GM18870 (cell line): ENCODE results near the gene RBM26.
A peak's percentile ranks its signal among the peaks of the same experiment; 100 is the strongest.

ENCODE experiments used
- ATAC-seq: cut with Tn5 transposase; IDR thresholded peaks from one replicate; pipeline ENCODE4 v1.9.1; 2021; ENCODE audit warnings: moderate library complexity; ENCODE audit not compliant: unreplicated experiment

The RBM26 gene

DNA sequence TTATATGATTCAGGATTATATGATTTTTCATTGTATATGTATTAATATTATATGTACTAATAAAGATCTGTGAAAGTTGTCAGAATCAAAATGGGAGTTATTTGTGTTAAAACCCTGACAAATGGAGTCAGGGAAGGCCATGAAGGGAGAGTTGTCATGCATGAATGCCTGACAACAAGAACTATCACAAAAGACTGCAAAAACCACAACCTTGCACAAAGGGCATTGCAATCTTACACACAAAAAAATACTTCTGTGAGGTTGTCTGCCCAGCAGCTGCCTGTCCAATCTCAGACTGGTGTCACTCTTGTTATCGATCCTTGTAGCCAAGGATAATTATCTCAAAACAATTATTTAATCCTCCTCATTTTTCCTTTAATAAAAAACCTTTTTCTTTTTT, 21.2 kb upstream of the RBM26 start:
- ATAC-seq: no peak

DNA sequence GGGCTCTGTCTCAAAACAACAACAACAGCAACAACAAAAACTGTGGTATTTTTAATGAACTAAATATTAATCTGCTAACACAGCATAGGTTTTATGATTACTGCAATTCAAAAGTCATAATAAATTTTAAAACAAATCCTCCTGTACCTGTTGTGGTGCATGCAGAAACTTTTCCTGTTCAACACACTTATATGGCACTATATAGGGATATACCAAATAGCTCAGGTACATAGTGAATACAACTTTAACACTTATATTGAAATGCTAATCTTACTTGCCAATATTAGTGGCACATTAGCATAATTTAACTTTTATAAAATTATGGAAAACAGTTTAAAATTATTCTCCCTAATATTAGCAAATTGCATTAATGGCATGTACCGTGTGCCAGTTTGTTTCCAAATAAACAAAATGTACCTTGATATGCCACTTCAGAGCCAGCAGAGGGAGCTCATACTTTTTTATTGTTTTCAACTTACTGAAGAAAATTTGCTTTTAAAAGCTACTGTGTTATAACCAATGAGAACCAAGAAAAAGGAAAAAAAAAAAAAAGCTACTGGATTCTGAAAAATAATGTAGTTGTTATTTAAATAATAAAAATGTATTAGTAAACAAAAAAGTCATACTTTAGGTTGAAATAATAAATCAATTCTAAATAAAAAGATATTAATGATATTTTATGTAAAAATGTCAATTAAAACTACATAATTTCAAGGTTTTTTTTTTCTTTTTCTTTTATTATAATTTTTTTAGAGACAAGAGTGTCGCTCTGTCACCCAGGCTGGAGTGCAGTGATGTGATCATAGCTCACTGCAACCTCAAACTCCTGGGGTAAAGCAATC, 18.0 kb upstream of the RBM26 start:
- ATAC-seq: peak; percentile 78

DNA sequence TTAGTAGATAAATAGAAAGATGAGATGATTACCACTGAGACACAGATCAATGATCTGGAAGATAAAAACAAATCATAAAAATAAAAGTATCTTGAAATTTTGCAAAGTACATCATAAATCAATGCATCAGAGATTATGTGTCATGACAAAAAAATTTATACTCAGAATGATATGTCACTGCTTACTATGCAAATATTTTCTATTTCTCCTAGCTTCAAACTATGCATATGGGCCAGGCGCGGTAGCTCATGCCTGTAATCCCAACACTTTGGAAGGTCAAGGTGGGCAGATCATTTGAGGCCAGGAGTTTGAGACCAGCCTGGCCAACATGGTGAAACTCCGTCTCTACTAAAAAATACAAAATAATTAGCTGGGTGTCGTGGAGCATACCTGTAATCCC, 17.3 kb upstream of the RBM26 start:
- ATAC-seq: no peak

DNA sequence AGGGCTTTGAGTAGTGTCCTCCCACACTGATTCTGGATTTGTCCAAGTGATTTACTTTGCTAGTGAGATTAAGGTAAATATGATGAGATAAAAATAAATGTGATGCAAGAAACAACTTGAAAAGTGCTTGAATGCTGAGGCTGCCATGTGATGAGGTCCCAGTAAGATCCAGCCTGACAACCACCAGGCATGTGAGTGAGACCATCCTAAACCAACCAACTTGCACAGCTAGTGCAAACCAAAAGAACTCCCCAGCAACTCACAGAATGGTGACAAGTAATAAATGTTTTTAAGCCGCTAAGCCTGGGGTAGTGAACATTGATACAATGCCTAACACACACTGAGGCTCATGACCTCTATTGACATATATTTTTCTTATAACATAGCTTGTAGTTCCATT, 13.3 kb upstream of the RBM26 start:
- no peak for ATAC-seq

DNA sequence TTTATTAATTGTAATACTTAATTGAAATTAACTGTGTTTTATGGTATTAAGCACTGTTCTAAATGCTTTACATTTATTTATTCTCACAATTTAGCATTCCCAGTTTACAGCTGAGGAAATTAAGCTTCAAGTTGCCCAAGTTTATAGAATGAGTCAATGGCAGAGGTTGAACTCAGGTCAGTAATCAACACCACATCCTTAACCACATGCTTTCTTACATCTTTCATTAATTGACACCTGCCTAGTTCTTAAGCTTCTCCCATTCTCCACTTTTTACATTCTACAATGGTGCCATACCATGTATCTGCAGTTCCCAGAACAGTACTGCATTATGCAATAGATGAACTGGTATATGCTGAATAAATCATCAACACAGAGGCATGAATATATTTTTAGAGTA, 11.7 kb upstream of the RBM26 start:
- ATAC-seq: no peak

DNA sequence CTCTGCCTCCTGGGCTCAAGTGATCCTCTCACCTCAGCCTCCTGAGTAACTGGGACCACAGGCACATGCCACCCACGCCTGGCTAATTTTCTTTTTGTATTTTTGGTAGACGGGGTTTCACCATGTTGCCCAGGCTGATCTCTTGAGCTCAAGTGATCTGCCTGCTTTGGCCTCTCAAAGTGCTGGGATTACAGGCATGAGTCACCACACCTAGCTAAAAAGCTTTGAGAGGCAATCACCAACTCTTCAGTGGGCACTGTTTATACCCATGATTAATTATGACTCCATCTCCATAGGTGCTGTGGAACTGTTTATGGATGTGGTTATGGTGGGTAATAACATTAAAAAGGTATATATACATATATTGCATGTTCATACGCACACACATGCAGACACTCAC, 7.5 kb upstream of the RBM26 start:
- no peak for ATAC-seq

DNA sequence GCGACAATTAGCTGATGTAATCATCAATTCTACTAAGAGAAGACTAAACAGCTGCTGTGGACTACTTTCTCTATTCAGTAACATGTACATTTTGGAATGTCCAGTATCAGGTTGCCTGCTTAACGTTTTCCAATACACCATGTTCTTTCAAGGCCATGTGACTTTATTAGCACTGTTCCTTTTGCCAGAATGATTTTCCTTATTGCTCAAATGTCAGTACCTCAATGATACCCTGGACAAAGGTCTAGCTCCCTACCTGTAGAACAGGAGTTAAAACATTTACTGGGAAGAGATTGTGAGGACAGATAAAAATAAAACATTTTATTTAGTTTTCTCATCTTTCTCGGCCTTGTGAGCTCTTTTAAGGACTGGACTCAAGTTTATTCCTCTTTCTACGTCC, 3.8 kb upstream of the RBM26 start:
- ATAC-seq: no peak

DNA sequence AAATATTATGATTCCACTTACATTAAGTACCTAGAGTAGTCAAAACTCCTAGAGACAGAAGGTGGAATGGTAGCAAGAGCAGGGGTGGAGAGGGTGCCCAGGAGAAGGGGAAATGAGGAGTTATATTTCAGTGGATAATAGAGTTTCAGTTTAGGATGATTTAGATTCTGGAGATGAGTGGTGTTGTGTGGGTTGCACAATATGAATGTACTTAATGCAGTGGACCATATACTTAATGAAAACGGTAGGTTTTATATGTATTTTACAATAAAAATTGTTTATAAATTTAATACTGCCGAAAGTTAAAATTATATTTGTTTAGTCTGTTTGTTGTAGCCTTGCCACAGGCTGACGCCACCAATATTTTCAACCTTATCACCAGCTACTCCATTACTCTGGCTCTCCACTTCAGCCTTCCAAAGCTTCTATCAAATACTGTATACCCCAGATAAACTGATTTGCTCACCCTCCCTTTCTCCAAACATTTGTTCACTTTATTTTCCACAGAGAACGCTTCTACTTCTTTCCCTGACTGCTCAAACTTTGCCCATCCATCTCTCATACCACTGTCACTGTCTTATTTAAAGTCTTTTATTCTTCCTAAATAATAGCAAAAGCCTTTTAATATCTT, 1.4 kb upstream of the RBM26 start:
- no peak for ATAC-seq

DNA sequence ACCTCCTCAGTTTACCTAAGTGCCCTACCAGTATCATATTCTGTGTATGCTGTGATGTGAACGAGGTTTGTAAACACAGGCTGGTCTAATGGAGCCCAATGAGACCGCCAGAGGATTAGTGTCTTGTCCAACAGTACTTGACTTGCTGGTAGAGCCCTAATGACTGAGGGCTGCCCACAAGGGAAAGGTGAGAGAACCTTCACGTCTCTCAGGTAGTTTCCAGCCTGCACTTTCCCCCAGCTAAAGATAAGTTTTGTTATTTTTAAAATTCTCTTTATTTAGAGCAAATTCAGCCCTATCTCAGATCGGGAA, 498 bp upstream of the RBM26 start:
- ATAC-seq: peak; percentile 24

DNA sequence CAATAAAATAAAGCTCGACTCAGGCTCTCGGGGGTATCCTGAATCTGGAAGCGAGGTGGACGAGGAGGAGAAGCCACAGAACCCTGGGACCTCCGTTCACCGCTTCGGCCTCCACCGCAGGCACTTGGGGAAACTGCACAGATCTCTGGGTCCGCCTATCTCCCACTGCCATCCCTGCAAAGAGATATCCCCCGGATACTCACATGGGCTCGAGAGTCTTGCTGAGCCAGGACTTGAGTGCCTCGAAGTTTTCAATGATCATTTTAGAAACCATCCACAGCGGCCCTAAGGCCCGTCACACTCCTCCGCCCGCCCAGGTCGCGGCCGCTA, 589 bp downstream of the RBM26 start:
- peak; percentile 25 for ATAC-seq

DNA sequence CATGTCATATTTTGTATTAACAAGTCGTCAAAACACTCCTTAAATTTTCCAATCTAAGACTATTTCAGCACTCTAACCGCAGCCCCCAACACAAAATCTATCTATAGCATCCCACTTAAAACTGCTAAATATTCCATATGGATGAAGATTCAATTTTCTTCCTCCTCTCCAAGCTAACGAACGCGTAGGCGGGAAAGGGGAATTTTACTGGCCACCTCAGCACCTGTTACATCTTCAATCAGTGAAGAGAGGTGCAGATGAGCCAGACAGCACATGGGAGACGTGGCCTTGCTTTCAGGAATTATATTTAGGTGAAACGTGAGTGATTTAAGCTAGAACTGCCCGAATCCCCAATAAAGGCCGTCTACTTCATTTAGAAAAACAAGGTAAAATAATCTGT, 1.1 kb downstream of the RBM26 start:
- ATAC-seq: no peak

DNA sequence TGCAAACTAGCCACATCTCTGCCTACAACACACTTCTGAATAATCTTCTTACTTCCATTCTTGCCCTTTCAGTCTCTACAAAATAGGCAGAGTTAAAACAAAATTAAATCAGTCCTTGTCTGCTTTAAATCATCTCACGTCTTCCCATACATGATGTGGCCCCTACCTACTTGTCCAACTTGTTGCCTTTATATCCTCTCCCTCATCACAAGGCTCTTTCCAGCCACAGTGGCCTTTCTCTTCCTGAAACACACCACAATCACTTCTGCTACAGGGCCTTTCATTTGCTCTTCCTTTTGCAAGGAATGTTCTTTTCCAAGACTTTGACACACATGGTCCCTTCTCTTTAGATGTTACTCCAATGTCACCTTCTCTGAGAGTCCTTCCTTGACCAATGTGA, 1.7 kb downstream of the RBM26 start:
- ATAC-seq: no peak

DNA sequence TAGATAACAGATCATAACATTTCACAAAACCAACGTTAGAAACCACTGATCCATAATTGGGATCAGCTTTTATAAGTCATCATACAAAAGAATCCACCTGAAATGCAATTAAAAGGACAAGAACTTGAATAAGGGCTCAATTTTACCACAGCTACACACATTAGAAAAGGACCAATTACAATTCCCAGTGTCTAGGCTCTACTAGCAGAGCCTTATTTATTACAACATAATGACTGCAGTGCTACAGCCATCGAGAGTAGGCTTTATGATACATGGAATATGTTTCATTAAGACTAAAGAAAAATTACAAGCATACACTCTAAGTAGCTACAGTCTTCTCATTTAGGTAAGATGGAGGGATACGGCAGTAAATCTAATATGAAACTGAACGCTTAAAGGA, 2.9 kb downstream of the RBM26 start:
- ATAC-seq: no peak

DNA sequence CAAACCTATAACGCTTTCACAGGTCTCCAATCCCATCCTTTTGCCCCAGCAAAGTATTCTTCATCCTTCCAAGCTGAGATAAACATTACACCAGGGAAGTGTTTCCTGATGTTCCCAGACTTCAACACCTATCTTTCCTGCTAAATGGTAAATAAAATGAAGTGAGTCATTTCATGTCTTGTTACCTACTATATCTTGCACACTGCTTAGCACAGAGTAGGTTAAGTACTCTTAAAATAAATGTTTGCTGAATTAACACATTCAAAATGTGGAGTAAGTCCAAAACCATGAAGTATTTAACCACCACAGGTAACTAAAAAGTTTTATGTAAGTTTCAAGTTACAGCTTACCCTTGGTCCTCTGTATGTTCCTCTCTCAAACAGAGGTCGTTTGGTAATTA, 3.4 kb downstream of the RBM26 start:
- ATAC-seq: no peak

DNA sequence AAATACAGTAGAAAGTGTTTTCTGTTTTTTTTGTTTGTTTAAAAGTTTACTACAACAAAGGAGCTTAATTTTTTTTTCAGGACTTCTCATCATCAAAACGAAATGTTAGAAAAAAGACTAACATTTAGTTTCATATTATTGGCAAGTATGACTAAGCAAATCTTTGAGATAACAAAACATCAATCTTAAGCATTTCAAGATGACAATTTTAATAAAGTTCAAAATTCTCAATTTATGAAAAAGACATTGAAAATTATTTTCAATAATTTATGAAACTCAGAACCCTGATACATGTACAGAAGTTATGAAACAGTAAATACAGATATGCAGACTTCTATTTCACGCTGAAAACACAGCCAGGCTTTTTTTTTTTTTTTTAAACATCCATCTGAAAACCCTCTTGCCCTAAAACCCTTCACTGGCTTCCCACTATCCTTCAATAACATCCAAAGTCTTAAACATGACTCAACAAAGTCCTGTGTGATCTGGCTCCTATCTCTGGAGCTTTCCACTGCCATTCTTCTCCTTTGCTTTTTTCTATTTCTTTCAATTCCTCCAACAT, 3.9 kb downstream of the RBM26 start:
- ATAC-seq: no peak

DNA sequence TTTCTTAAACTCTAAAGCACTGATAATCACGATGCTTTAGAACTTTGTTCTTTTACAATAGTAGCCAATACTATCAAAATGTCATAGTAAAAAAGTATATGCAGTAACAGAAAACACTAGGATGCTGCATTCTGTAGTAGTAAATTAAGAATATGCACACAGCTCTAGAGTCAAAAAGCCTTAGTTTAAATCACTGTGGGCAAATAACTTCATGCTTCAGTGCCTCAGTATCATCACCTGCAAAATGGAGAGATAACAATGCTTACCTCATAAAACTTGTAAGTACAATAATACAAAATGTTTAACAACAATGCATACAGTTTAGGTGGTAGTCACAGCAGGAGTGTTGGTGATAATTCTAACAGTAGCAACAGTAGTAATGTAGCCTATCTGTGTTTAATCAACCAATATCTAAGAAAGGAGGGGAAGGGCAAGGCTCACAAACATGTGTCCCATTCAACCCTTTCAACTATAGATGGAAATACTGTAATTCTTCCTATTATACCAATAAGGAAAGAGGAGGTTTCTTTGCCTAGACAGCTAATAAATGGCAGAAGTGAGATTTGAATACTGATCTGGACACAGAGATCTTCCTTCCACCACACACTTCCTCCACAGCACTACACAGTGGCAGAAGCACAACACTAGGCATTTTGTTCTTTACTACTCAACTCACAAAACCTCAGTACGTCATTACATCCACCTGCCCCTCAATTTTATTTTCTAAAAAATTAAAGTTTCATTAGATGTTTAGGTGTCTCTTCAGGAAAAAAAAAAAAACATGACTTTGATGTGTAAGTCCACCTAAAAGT, 4.6 kb downstream of the RBM26 start:
- ATAC-seq: peak; percentile 47

DNA sequence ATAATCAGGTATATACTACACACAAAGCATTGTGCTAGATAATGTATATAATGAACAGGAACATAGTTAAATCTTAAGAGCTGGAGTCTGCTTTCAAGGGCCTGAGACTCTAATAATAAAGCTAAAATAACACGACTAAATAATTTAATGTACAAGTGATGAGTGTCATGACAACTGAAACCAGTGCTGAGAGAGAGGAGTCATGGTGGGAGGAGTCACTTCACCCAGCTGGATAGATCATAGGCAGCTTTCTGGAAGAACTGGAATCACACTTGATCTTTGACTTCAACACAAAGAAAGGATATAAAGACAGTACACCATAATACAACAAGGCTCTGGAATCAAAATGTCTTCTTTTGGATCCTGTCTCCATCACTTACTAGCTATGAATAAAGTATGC, 7.1 kb downstream of the RBM26 start:
- ATAC-seq: no peak

DNA sequence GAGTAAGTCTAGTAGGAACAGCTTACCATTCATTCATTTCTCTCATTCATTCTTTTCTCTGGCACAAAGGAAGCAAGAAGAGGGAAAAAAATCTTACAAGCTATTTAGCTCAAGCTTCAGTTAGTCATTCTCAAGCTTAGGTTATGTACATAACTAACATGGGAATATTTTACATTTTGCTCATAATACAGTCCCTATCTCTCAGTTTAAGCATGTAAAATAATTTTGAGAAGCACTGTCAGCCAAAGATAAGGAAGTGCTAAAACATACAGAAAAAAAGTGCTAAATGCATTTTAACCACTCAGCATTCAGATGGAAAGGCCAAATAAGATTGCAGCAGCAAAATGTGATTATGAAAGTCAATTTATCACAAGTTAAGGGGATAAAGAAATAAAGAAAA, 7.9 kb downstream of the RBM26 start:
- no peak for ATAC-seq

DNA sequence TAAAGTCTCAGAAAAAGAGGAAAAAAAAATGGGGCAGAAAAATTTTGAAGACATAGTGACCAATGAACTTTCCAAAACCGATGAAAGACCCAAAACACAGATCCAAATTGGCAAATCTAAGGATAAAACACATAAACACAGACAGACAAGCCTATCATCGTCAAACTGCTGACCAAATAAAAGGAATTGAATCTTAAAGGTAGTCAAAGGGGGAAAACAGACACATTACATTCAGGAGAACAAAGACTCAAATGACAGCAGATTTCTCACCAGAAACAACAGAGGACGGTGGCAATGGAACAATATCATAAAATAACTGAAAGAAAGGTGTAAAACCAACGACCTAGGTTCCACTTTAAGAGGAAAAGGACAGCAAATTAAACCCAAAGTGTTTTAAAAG, 10.2 kb downstream of the RBM26 start:
- ATAC-seq: no peak

DNA sequence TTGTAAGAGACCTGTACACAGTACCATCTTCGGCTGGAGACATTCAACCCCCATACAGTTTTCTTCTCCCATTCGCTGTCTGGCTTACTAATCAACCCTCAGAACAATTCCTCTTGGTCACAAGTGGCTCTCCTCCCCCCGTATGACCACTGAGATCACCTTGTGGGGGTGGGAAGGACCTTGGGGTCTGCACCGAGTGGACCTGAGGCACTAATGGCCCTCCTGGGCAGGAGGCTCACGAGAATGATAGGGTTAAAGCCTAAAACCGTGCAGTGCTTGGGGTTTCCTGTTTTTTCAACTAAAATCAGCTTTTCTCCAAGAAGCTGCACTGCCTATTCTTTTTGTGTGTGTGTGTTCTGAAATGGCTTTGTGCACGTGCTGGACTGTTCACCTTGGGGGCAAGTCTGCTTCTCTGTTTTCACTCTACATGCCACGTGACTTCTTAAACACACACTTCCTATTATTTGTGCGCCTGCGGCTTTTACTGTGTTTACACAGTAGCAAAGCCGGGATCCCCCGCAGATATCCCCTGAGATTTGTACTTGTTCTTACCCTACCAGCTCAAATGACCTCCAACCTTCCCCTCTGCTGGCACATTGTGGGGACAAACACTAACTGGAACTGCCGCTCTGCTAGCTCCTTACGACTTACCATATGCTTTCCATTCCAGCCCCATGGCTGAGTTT, 12.3 kb downstream of the RBM26 start:
- ATAC-seq: peak; percentile 76

DNA sequence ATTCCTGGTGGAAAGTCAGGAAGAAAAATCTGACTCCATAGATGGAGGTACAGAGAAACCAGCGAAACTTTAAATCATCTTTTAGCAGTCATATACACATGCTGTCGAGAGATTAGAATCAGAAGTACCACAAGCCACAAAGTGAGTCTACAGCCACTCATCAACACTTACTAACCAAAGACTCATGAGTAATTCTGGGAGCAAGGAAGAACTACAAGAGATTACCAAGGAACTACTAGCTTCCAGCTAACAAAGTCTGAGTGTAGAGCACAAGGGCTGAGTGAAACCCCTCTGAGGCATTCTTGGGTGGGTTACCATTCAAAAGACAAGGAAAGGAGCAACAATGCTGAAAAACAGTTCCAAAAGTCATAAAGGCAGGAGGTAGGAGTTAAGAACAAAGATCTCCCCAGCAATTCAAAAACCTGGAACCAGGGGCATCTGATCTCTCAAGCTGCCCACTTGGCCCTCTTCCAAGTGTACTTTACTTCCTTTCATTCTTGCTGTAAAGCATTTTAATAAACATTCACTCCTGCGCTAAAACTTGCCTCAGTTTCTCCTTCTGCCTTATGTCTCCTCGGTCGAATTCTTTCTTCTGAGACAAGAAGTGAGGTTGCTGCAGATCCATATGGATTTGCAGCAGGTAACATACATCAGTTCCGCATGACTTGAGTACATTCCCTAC, 13.0 kb downstream of the RBM26 start:
- ATAC-seq: peak; percentile 65
